ENCODE data around the gene TMEM117.

The TMEM117 gene

GRCh38 chr12:43835656-43836474, at the start of gene TMEM117:
Gene TMEM117, plus strand, starts transcription at chr12:43836081.
- DNase-seq, result peak; percentile 63 to 75

DNA sequence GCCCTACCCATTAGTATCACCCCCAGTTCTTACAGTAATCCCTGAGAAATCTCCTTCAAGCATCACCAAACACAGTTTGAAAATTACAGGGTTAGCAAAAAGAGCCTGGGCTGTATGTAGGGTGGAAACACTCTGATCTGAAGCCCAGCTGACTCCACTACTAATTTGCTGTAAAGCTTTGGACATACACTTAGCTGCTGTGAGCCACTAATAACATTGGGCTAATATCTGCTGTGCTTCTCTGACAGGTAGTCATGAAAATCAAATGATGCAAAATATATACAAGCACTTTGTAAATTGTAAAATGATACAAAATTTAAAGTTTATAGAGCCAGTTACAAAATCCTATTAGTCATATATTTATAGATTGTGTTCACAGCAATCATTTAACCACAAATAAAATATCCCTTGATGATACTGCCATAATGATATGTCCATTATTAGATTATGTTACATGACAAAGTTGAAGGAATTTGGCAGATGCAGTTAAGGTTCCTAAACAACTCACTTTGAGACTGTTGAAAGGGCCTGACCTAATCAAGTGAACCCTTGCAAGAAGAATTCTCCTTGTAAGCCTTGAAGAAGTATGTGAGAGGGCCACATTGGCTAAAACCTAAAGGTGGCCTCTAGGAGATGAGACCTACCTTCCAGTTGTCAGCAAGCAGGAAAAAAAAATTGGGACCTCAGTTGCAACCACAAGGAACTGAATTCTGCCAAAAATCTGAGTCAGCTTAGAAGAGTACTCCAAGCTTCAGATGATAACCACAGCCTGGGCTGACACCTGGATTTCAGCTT, 48.8 kb upstream of the TMEM117 start:
- DNase-seq, result no peak

- no peak for DNase-seq
Measured at GRCh38 chr12:43789941-43790340, 45.9 kb upstream of the TMEM117 start.

DNA sequence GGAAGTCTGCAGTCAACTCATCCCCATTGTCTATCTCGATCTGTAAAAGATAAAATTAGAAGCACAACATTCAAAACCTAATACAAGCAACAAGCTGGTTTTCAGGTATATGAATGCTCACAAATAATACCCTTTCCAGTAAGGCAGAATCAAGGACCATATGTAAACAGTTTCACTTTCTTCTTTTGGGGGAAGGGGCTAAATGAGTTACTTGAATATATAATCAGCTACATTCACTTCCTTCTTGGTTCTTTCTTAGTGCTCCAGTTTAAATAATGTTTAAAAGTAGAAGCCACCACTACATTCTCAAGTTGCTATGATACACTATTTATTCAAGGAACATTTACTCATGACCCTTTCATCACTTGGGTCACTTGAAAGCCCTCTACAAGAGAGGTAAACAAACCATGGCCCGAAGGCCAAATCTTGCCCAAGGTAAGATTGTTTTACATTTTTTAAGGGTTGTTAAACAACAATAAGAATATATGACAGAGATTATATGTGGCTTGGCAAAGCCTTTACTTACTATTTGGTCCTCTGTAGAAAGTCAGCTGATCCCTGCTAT, 40.1 kb upstream of the TMEM117 start:
- no peak for DNase-seq

- no peak for DNase-seq
Measured at GRCh38 chr12:43797561-43798217, 38.2 kb upstream of the TMEM117 start.

GRCh38 chr12:43805149-43805859, 30.6 kb upstream of the TMEM117 start:
- DNase-seq, result no peak

GRCh38 chr12:43805860-43806736, 29.8 kb upstream of the TMEM117 start, which contains the start of gene TWF1:
Gene TWF1, minus strand, starts transcription at chr12:43806317. Its CDS starts 72 bp downstream, at chr12:43806245.
- peak; percentile 92 to 94 for DNase-seq

DNA sequence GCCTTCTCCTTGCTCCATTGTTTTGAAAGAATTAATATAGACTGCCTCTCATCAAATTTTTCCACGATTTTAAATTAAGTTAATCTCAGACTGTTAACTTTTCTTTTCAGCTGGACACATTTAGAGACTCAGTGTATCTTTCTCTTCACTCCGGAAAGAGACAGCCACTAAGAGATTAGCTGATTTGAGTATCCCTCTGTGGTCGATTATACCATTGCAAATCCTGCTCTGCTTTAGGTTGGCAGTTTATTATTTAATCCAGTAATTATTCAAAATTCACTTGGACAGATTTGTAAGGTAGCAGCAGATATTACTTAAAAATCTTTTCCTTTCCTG, 29.2 kb upstream of the TMEM117 start:
- DNase-seq, result no peak

- no peak for DNase-seq
Measured at GRCh38 chr12:43807386-43807785, 28.5 kb upstream of the TMEM117 start.

- no peak for DNase-seq
Measured at GRCh38 chr12:43812057-43812456, 23.8 kb upstream of the TMEM117 start.

GRCh38 chr12:43812926-43813325, 23.0 kb upstream of the TMEM117 start:
- DNase-seq, result no peak

- DNase-seq, result no peak
Measured at GRCh38 chr12:43815416-43815815, 20.5 kb upstream of the TMEM117 start.

DNA sequence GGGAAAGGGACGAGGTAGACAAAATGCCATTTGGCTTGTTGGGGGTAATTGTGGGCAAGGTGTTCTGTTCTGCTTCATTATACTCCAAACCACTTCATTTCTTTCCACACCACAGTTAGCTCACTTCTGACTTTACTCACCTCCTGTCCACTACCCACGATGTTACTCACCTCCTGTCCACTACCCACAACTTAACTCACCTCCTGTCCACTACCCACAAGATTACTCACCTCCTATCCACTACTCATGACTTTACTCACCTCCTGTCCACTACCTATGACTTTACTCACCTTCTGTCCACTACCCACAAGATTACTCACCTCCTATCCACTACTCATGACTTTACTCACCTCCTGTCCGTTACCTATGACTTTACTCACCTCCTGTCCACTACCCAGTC, 19.7 kb upstream of the TMEM117 start:
- no peak for DNase-seq

DNA sequence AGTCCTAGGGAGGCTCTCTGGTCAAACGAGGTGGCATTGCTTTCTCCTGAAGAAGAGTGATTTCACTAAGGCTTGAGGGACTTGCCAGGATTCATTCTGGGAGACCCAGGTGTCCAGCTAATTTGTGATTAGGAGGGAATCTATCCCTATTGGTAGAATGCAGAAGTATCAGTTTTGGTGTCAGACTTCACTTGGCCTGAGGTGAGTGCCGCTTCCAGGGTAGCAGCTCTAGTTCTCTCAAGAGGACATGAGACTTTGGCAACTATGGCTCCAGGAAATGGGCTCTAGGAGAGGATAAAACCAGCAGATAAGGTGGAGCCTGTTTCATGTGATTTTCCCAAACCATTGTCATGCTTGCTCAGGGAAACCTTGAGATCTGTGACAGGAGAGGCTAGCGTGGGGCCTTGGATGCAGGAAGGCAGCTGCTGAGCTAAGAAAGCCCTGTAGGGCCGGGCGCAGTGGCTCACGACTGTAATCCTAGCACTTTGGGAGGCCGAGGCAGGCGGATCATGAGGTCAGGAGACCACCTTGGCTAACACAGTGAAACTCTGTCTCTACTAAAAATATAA, 11.6 kb upstream of the TMEM117 start:
- no peak for DNase-seq

DNA sequence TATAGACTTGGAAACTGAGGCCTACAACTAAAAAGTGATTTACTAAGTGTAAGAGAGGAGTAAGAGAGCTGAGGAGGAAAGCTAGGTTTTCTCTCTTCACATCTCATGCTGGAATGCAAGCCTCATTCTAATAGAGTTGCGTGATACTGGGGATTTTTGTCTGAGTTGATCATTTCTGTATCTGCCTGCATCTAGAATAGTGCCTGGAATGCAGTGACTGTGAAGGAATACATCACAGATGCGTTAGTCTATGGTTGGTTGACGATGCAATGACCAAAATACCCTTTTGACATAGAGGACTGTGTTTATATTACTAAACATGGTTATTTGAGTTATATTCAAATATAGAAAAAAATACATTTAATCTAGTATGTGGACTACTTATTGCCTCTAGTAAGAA, 9.2 kb upstream of the TMEM117 start:
- DNase-seq, result no peak

GRCh38 chr12:43827093-43827492, 8.8 kb upstream of the TMEM117 start:
- no peak for DNase-seq

DNA sequence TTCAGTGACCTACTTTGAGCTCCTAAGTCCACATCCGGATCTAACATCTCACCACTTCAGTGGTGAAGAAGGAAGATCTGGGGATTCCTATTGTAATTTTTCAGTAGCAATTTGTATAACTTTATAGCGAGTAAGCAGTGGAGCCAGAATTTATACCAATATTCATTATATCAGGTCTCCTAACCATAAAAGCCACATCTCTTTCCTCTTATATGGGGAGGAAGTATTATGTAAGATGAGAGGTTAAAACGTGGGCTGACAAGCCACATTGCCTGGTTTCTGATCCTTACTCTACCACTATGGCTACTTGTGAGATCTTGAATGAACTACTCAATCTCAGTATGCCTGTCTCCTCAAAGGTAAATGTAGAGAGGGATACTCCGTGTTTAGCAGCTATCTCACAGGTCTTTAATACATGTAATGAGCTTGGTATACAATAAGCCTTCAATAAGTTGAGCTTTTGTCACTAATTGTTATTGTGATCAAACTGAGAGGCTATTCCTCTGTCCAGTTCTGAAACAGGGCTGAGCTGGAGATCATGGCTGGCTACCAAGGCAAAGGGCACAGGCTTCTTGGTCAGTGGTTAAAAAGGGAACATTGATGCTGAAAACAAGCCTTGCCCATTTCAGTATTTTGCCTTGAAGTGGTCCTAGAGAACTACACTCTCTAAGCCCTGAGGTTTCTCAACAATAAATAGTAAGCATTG, 3.3 kb upstream of the TMEM117 start:
- DNase-seq, result no peak

GRCh38 chr12:43835264-43835655, 621 bp upstream of the TMEM117 start:
- DNase-seq, result no peak

DNA sequence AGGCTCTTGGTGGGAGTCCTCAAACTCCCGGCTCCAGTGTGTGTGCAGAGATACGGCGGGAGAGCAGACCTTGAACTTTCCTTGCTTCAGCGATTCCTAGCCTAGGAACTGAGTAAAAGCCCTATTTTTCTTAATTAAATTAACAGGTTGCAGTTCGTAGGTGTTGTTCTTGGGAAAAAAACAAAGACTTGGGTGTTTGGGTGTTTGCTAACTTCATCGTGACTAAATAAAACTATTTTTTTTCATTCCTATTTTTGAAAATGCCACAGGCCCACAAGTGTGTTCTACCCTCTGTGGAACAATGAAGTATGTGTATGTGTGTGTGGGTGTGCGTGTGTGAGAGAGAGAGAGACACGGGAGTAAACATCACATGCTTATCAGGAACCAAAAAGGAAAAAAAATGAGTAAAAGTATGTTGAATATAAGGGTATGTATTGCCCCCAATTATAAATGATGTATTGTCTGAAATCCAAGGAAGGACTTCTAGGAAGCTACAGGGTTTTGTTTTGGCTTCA, 651 bp downstream of the TMEM117 start:
- DNase-seq, result no peak

DNA sequence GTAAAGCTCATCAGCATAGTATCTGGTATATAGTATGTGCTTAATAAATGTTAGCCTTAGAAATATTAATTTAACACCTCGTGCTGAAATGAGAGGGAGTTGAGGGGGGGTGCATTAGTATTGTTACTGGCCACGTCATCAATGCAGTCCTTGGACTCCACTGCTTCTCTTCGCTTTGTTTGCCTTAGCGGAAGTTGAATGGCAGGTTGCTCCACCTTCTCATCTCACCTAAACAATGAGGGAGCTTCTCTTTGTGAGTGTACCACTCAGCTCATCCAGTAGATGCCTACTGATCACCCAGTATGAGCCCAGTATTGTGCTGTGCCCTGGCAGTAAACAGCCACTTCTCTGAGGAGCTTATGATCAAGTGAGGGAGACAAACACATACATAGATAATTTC, 4.5 kb downstream of the TMEM117 start:
- DNase-seq, result no peak
